ENCODE results near the gene PXN.
"Not testable (repeated sequence)": the region's sequence is repeated elsewhere in the genome, so short reads cannot be mapped to it uniquely, and the experiment has no call there.

The PXN gene

GRCh38 chr12:120215357-120215735 is 50.2 kb downstream of the PXN start:
- no peak for DNase-seq (ENCODE audit: extremely low read depth, low read depth)
- no peak for TF ChIP-seq CTCF (IDR thresholded peaks at IDR 0.05; ENCODE audit: low read depth, low read length)

DNA sequence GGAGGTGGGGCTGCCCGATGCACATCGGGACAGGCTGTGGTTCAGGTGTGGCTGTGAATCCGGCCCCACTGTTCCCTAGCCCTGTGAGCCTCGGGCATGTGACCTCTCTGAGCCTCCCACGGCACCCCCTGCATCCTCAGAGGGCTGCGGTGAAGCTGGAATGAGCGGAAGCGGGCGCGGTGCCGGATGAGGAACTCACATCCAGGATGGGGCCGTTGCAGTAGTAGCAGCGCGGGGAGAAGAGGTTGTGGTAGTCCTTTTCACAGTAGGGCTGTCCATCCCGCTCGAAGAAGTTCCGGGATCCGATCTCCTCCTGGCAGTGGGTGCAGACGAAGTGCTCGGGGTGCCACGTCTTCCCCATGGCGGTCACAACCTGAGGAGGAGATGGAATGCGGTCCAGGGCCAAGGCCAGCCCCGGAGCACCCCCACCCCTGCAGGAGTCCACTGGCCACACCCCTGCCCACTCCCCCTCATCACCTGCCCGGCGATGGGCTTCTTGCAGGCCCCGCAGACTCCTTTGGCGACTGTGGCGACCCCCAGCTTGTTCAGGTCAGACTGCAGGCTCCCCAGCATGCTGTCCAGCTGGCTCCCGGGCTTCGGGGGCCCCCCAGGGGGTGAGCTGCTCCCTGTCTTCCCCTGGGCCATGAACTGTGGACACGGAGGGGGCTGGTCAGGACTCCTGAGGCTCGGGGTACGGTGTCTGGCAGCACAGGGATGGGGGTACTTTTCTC is 50.7 kb downstream of the PXN start:
- TF ChIP-seq CTCF (IDR thresholded peaks at IDR 0.05; ENCODE audit: low read depth, low read length): no peak

DNA sequence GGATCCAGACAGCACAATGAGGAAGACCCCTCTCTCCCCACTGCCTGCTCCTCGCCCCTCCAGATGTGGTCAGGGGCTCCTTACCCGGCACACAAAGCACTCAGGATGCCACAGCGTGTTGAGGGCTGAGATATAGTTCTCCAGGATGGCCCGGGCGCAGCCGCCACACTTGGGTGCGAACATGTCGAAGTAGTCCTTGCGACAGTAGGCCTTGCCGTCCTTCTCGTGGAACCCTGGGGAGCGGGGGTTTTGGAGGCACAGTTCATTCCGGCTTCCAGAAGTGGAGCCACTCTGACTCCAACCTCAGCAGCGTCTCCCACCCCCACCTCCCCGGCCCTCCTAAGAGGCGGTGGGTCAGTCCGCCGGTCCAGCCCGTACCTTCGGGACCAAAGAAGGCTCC is 51.8 kb downstream of the PXN start:
- DNase-seq (ENCODE audit: extremely low read depth, low read depth): no peak

More for the DNA sequence above, 50.7 kb downstream of the PXN start:
- no peak for DNase-seq (ENCODE audit: extremely low read depth, low read depth)

DNA sequence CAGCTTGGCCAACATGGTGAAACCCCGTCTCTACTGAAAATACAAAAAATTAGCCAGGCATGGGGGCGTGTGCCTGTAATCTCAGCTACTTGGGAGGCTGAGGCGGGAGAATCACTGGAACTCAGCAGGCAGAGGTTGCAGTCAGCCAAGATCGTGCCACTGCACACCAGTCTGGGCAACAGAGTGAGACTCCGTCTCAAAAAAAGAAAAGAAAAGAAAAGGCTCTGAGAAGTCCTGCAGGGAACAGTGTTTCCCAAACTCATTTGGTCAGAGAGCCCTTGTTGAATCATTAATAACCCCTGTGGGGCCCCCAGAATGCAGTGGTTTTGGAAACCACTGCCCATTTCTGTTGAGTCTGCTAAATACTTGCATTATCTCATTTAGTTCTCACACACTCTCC is 52.3 kb downstream of the PXN start:
- not testable (repeated sequence) for DNase-seq (ENCODE audit: extremely low read depth, low read depth)

More for the DNA sequence above, 51.8 kb downstream of the PXN start:
- TF ChIP-seq CTCF (IDR thresholded peaks at IDR 0.05; ENCODE audit: low read depth, low read length): no peak

GRCh38 chr12:120212301-120212700 is 53.2 kb downstream of the PXN start:
- no peak for DNase-seq (ENCODE audit: extremely low read depth, low read depth)
- TF ChIP-seq CTCF (IDR thresholded peaks at IDR 0.05; ENCODE audit: low read depth, low read length): no peak

DNA sequence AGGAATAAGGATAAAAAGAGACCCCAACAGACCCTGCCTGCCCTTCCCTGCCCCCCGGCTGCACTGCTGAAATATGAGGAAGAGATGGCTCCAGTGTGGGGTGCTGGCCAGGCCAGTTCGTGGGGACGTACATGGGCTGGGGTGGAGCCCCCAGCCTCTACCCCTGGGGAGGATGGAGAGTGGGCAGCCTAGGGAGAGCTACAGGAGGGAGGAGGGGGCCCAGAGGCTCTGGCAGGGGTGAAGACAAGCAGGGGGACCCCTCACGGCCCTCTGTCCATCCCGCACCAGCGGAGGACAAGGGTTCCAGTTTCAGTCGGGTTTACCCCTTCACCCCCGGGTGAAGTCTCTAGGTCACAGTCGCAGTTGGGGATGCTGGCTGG is 53.6 kb downstream of the PXN start:
- no peak for DNase-seq (ENCODE audit: extremely low read depth, low read depth)
- no peak for TF ChIP-seq CTCF (IDR thresholded peaks at IDR 0.05; ENCODE audit: low read depth, low read length)

- no peak for TF ChIP-seq CTCF (IDR thresholded peaks at IDR 0.05; ENCODE audit: low read depth, low read length)
- no peak for DNase-seq (ENCODE audit: extremely low read depth, low read depth)
Observed at GRCh38 chr12:120211243-120211903, 54.2 kb downstream of the PXN start.

DNA sequence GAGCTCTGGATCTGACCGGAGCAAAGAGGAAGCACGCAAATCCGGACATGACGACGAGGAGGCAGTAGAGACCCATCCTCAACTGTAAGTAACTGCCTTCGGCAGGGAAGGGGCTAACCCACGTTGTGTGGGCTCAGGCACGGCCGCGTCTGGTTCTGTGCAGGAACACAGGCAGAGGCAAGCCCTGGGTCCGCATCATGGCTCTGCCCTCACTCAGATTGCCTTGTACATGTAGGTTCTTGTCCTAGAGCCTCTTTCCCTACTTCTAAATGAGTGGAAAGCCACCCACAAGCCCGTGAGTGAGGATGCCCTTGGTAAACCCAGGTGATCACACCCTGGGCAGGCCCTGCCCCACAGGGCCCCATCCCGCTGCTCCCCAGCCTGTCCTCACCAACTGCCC is 55.7 kb downstream of the PXN start:
- TF ChIP-seq CTCF (IDR thresholded peaks at IDR 0.05; ENCODE audit: low read depth, low read length): no peak
- DNase-seq (ENCODE audit: extremely low read depth, low read depth): no peak

All from AG09319 (cell line).